Ishikawa (cell line): ENCODE data around the gene MAMSTR.

Experiments
- CEBPB ChIP-seq: IDR thresholded peaks from 2 replicates; pipeline ENCODE4 v1.6.1; 2012
- CREB1 ChIP-seq: IDR thresholded peaks from 2 replicates; pipeline ENCODE4 v1.6.1; 2012; ENCODE audit warnings: low read depth
- EP300 ChIP-seq: IDR thresholded peaks from 2 replicates; pipeline ENCODE4 v1.6.1; 2012; ENCODE audit warnings: borderline replicate concordance
- FOXM1 ChIP-seq: IDR thresholded peaks from 2 replicates; pipeline ENCODE4 v1.6.1; 2012; ENCODE audit warnings: low read depth, borderline replicate concordance
- RAD21 ChIP-seq: IDR thresholded peaks from 2 replicates; pipeline ENCODE4 v1.6.1; 2012; ENCODE audit warnings: low read depth
- TAF1 ChIP-seq: IDR thresholded peaks from 2 replicates; pipeline ENCODE4 v1.6.1; 2012; ENCODE audit warnings: low read depth, mild to moderate bottlenecking
- TEAD4 ChIP-seq: IDR thresholded peaks from 2 replicates; pipeline ENCODE4 v1.6.1; 2012
- YY1 ChIP-seq: IDR thresholded peaks from 2 replicates; pipeline ENCODE4 v1.6.1; 2012; ENCODE audit warnings: low read depth
- TF ChIP-seq, protein P1 (sequence below): IDR thresholded peaks from 2 replicates; pipeline ENCODE4 v1.6.1; 2012; ENCODE audit warnings: low read depth, mild to moderate bottlenecking
- TF ChIP-seq, protein P2 (sequence below): IDR thresholded peaks from 2 replicates; pipeline ENCODE4 v1.6.1; 2012
- TF ChIP-seq, protein P3 (sequence below): IDR thresholded peaks from 2 replicates; pipeline ENCODE4 v1.6.1; 2012

DNA sequence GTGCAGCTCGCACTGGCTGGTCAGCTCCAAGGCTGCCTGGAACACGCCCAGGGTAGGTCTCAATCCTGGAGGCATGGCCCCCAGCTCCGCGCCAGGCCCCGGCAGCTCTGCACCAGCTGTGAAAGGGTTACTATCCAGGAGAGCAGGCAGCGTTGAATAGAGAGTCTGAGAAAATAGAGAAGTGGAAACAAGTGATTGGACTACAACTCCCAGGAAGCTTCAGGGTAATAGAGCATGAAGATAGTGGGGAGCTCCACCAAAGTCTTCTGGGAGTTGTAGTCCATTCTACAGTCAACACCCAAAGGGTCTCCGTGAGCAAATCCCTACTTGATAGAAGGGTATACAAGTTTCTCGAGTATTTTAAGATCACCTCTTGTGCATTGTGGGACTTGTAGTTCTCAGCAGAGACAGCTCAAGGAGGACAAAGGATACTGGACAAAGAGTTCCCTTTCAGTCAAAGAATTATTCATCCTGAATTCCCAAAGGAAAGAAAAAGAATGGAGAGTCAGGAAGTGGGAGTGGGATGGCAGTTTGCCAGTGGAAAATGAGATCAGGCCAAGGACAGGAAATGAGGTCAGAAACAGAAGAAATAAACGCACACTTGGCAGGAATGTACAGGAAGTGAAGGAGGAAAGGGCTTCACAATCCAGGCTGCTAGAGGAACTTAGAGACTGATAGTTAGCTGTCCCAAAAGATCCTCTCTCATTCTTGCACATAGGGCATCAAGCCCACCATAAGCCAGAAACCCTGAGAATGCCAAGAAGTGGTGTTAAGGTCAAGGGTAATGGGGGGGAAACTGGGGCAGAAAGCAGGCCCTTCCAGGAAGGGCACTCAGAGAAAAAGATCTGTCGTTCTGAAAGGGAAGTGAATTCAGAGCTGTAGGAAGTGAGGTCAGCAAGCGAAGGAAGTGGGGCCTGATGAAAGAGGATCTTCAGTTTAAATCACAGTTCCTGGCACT lies 5.5 kb upstream of the MAMSTR start:
- TF ChIP-seq, protein P1, sequence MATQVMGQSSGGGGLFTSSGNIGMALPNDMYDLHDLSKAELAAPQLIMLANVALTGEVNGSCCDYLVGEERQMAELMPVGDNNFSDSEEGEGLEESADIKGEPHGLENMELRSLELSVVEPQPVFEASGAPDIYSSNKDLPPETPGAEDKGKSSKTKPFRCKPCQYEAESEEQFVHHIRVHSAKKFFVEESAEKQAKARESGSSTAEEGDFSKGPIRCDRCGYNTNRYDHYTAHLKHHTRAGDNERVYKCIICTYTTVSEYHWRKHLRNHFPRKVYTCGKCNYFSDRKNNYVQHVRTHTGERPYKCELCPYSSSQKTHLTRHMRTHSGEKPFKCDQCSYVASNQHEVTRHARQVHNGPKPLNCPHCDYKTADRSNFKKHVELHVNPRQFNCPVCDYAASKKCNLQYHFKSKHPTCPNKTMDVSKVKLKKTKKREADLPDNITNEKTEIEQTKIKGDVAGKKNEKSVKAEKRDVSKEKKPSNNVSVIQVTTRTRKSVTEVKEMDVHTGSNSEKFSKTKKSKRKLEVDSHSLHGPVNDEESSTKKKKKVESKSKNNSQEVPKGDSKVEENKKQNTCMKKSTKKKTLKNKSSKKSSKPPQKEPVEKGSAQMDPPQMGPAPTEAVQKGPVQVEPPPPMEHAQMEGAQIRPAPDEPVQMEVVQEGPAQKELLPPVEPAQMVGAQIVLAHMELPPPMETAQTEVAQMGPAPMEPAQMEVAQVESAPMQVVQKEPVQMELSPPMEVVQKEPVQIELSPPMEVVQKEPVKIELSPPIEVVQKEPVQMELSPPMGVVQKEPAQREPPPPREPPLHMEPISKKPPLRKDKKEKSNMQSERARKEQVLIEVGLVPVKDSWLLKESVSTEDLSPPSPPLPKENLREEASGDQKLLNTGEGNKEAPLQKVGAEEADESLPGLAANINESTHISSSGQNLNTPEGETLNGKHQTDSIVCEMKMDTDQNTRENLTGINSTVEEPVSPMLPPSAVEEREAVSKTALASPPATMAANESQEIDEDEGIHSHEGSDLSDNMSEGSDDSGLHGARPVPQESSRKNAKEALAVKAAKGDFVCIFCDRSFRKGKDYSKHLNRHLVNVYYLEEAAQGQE: no peak
- TF ChIP-seq CEBPB (no peak), TEAD4 (no peak), RAD21 (no peak), TAF1 (no peak), FOXM1 (no peak), EP300 (no peak), YY1 (no peak), CREB1 (peak; percentile 72; the same call in 1 of the 2 replicates)
- TF ChIP-seq, protein P2, sequence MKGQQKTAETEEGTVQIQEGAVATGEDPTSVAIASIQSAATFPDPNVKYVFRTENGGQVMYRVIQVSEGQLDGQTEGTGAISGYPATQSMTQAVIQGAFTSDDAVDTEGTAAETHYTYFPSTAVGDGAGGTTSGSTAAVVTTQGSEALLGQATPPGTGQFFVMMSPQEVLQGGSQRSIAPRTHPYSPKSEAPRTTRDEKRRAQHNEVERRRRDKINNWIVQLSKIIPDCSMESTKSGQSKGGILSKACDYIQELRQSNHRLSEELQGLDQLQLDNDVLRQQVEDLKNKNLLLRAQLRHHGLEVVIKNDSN: no peak
- TF ChIP-seq, protein P3, sequence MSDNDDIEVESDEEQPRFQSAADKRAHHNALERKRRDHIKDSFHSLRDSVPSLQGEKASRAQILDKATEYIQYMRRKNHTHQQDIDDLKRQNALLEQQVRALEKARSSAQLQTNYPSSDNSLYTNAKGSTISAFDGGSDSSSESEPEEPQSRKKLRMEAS: no peak
